Mesothelial cell of epicardium (in vitro differentiated cells): Measurements from ENCODE around the gene GLRX. TPM values are rescaled to one million over a fixed set of nuclear protein-coding genes. Genes with fewer than 3 reads are reported as not detected.

ENCODE experiments used
- DNase-seq, 2 experiments: peaks; one replicate each; pipeline ENCODE4 v3.0.0; 2021; ENCODE audit warnings: low spot score in 2 of 2; ENCODE audit not compliant: unreplicated experiment in 2 of 2
- H3K27ac Mint-ChIP-seq: 2 replicates; pipeline ENCODE4 v1.8.0; 2021; ENCODE audit warnings: mixed read lengths
- H3K27me3 Mint-ChIP-seq: 2 replicates; pipeline ENCODE4 v1.8.0; 2021; ENCODE audit warnings: low read depth, mixed read lengths
- H3K36me3 Mint-ChIP-seq: 2 replicates; pipeline ENCODE4 v1.8.0; 2021; ENCODE audit warnings: mixed read lengths
- H3K4me1 Mint-ChIP-seq: 2 replicates; pipeline ENCODE4 v1.8.0; 2021; ENCODE audit warnings: mixed read lengths
- H3K4me3 Mint-ChIP-seq: 2 replicates; pipeline ENCODE4 v1.8.0; 2021; ENCODE audit warnings: mild to moderate bottlenecking, moderate library complexity, mixed read lengths
- H3K9me3 Mint-ChIP-seq: 2 replicates; pipeline ENCODE4 v1.8.0; 2021; ENCODE audit warnings: mixed read lengths
- total RNA-seq: library from RNA; stranded (reverse); gene quantifications from 3 replicates; pipeline ENCODE4 v1.2.1, GENCODE V29; 2021
- TF ChIP-seq, protein P1 (sequence below): fragments of 200-600 bp; sonication (generic); IDR thresholded peaks from one replicate; pipeline ENCODE4 v1.5.0; 2021; ENCODE audit warnings: antibody characterized with exemption; ENCODE audit not compliant: unreplicated experiment

Gene GLRX
- total RNA-seq, 1 donor from 2014 or later, result 14.8 TPM

DNA sequence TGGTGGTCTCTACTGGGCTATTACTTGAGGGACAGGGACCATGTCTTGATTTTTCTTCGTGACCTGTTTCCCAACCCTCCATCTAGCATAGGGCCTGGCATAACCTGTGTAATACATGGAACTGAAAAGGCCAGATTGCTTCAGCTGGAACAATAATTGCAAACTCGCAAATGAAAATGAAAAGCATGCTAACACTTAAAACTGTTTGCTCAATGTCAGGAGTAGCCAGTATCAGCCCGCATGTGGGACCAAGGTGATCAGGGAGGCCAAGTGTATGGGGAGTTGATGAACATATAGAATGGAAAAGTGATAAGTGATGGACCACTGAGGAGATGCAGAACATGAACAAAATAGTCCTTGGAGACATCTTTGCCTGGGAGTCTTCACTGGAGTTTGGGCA lies 25.2 kb downstream of the GLRX start:
- Mint-ChIP-seq H3K27ac (no peak overlapping the region), H3K9me3 (no peaks in the 10 kb centered on the region), H3K4me1 (peaks cover 11% of the 10 kb centered on the region), H3K27me3 (no peaks in the 10 kb centered on the region), H3K4me3 (no peak overlapping the region), H3K36me3 (peaks cover 23% of the 10 kb centered on the region)
- TF ChIP-seq, protein P1, sequence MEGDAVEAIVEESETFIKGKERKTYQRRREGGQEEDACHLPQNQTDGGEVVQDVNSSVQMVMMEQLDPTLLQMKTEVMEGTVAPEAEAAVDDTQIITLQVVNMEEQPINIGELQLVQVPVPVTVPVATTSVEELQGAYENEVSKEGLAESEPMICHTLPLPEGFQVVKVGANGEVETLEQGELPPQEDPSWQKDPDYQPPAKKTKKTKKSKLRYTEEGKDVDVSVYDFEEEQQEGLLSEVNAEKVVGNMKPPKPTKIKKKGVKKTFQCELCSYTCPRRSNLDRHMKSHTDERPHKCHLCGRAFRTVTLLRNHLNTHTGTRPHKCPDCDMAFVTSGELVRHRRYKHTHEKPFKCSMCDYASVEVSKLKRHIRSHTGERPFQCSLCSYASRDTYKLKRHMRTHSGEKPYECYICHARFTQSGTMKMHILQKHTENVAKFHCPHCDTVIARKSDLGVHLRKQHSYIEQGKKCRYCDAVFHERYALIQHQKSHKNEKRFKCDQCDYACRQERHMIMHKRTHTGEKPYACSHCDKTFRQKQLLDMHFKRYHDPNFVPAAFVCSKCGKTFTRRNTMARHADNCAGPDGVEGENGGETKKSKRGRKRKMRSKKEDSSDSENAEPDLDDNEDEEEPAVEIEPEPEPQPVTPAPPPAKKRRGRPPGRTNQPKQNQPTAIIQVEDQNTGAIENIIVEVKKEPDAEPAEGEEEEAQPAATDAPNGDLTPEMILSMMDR, result no peak
- DNase-seq, result no peak

DNA sequence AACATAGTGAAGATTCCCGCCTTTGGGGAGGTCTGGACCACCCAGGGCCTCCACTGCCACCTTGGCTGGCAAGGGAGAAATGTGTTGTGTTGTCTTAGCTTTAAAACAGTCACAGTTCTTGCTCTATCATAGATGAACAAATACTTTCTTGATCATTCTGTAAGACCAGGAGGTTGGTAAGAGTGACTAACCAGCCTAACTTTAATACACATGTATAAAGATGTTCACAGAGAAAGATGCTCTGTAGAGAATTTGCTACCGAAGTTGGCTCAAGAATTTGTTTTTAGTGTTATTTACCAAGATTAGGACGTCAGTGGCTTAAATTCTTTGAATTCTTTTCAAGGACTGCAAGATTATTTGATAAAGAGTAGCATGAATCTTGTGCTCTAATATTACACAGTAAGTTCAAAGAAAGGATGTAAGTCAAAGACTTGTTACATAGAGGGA lies 28.4 kb downstream of the GLRX start:
- peaks cover 33% of the 10 kb centered on the region for H3K36me3 Mint-ChIP-seq
- H3K9me3 Mint-ChIP-seq, result no peaks in the 10 kb centered on the region
- H3K4me1 Mint-ChIP-seq, result peaks cover 24% of the 10 kb centered on the region
- no peak for DNase-seq
- no peaks in the 10 kb centered on the region for H3K27me3 Mint-ChIP-seq
- TF ChIP-seq, protein P1, result no peak
- H3K4me3 Mint-ChIP-seq, result no peak overlapping the region
- H3K27ac Mint-ChIP-seq, result peak overlapping the region; percentile 84

DNA sequence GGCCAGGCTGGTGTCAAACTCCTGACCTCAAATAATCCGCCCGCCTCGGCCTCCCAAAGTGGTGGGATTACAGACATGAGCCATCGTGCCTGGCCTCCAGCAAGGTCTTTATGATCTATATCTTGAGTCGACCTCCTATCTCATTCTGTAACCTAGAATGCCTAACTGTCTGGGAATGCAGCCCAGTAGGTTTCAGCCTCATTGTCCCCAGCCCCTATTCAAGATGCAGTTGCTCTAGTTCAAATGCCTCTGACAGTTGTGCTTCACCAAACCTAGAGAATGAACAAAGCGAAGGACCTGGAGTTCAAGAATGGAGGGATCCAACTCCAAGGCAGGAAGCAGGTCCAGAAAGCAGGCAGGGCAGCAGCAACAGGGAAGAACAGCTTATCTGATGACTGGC lies 30.8 kb downstream of the GLRX start:
- TF ChIP-seq, protein P1, result no peak
- no peaks in the 10 kb centered on the region for H3K27me3 Mint-ChIP-seq
- no peak overlapping the region for H3K4me3 Mint-ChIP-seq
- DNase-seq, result no peak
- H3K36me3 Mint-ChIP-seq, result peaks cover 29% of the 10 kb centered on the region
- no peaks in the 10 kb centered on the region for H3K9me3 Mint-ChIP-seq
- peaks cover 30% of the 10 kb centered on the region for H3K4me1 Mint-ChIP-seq
- H3K27ac Mint-ChIP-seq, result peak overlapping the region; percentile 41

DNA sequence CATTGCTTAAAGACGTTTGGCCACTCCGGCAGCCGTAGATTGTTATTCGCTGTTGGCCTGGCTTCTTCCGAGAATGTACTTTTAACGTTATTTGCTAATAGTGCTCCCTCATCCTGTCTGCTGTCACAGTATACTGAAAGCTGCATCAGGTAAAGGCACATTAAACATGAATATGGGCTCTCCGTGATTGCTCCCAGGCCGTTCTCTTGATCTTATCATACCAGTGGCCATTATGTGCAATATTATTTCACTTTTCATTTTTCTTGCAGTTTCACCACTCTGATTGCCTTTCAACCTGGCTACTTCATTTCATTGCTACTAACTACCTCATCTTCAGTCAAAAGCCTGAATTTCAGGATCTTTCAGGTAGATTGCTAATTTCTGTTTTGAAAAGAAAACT lies 34.0 kb downstream of the GLRX start:
- Mint-ChIP-seq H3K27me3 (no peaks in the 10 kb centered on the region), H3K9me3 (no peaks in the 10 kb centered on the region), H3K4me1 (peaks cover 21% of the 10 kb centered on the region), H3K4me3 (no peak overlapping the region), H3K36me3 (peaks cover 41% of the 10 kb centered on the region), H3K27ac (no peak overlapping the region)
- TF ChIP-seq, protein P1, result no peak
- DNase-seq, result no peak

DNA sequence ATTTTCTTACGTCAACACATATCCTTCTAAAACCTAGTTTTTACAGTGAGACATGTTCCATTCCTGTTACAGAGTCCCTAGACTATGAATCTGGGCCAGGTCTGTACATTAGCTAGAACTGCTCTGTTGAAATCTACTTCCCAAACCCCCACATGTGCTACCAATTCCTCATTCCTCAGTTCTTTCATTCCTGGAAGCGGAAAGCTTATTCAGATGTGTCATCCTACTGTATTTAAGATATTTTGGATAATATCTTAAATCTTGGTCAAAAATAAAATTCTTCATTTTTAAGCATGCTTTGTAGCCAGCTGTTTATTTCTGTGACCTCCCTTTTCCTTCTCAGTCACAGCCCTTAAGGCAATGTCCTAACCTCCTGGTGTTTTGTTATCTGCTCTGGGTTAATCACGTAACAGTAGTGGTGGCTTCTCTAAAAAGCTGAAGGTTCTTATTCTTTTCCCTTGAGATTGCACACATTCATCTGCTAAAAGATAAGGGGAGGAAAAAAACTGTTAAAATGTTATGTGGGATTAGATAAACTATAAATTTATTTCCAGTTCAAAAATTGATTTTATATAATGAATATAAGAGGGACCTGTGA lies 35.6 kb downstream of the GLRX start:
- no peak overlapping the region for H3K4me3 Mint-ChIP-seq
- TF ChIP-seq, protein P1, result no peak
- H3K27ac Mint-ChIP-seq, result peak overlapping the region; percentile 11
- H3K36me3 Mint-ChIP-seq, result peaks cover 44% of the 10 kb centered on the region
- H3K9me3 Mint-ChIP-seq, result no peaks in the 10 kb centered on the region
- no peak for DNase-seq
- peaks cover 24% of the 10 kb centered on the region for H3K4me1 Mint-ChIP-seq
- no peaks in the 10 kb centered on the region for H3K27me3 Mint-ChIP-seq
